GM21825 (cell line): ENCODE data around the gene BRWD1.
"Not testable (repeated sequence)": the region's sequence is repeated elsewhere in the genome, so short reads cannot be mapped to it uniquely, and the experiment has no call there.

Source experiments
- ATAC-seq: cut with Tn5 transposase; IDR thresholded peaks from one replicate; pipeline ENCODE4 v1.9.1; 2021; ENCODE audit warnings: mild to moderate bottlenecking, moderate library complexity; ENCODE audit not compliant: unreplicated experiment

The BRWD1 gene

DNA sequence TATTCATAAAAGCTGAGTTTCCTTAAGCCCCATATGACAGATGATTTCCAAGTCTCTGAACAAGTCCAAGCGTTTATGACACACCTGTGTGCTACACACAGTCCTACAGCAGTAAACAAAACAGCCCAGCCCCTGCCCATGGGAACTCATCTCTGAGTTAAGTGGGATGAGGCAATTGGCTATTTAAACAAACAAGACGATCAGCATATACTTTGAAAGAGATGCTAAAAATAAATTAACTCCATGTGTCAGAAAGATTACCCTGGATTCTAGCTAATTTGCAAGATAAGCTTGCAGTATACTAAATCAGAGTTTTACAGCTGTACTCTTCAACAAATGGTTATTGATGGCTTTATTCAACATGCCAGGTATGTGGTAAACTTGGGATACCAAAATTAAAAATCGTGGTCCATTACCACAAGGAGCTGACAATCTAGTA lies 137.1 kb downstream of the BRWD1 start:
- no peak for ATAC-seq

DNA sequence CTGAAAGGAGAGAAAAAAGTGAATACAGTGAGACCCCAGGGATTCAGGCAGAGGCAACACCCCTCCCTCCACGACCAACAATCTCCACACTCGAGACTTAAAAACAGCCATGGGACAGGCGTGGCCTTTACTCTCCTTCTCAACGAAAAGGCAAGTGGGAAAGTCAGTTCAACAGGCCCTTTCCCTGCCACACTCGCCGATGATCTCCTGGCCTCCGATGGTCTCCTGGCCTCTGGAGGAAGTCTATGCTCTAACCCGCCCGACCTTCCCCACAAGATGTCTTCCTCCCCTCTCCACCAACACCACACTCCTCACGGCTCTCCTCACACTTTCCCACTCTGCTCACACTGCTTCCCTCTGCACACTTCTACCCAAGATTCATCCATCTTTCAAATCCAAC lies 137.8 kb downstream of the BRWD1 start:
- ATAC-seq = no peak

GRCh38 chr21:39175154-39175553 lies 138.3 kb downstream of the BRWD1 start:
- no peak for ATAC-seq

DNA sequence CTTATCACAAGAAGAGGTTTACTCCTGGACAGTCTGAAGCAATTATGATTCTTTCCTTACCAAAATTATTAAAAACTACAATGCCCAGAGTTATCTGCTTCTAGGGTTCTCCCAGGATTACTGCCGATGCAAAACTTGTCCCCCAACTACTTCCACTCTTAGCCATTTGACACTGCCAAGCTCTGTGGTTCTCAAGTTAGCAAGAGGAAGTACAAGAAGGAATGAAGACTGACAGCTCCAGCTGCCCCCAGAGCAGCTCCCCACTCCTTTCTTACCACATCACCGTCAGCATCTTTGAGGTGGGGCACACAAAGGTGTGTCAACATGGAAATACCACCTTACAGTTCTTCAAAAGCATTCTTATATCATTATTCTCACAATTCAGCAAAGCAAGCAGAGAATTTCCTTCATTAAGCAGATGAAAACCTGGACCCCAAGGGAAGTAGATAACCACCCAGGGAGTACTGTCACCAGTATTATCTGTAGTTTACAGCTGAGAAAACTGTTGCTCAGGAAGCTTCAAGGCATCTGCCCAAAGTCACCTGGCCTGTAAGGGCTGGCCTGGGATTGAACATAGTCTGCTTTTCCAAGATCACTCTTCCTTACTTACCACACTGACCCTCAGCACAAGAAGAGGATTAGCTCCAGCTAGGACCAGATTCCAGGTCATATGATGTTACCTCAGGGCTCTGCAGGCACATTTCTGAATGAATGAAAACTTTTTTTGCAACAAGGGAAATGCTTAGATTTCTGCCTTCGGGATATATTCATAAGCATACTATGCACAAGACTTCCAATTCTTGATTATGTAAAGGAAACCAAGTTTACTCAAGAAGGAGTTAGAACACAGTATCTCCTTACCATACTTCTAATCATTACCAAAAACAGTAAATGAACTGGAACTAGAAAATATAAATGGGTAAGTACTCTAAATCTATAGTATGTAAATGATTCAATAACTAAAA lies 139.4 kb downstream of the BRWD1 start:
- no peak for ATAC-seq

DNA sequence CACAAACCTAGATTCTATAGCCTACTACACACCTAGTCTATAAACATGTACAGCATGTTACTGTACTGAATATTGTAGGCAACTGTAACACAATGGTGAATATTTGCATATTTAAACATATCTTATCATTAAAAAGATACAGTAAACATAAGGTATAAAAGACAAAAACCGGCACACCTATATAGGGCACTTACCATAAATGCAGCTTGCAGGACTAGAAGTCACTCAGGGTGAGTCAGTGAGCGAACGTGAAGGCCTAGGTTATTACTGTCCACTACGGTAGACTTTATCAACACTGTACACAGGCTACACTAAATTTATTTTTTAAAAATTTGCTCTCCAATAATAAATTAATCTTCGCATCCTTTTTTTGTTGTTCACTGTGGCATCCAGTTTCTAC lies 143.5 kb downstream of the BRWD1 start:
- no peak for ATAC-seq

- no peak for ATAC-seq
These were observed 144.6 kb downstream of the BRWD1 start for GRCh38 chr21:39168800-39169199.

DNA sequence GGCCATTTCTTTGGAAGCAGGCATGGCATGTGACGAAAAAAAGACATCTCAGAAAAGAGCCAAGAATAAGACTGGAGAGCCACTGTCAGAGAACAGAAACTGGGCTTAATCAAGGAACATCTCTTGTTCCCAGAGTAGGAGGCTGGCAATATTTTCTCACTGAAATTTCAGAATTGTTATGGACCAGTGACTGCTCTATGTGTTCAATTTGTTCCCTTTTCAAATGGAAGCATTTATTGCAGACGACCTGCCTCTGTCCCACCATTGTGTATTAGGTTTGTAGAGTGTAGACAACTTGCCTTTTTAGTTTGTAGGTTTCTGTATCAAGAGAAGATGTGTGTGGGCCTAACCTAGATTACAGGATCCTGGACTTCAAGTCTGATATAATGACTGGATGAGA lies 148.9 kb downstream of the BRWD1 start:
- ATAC-seq = no peak

DNA sequence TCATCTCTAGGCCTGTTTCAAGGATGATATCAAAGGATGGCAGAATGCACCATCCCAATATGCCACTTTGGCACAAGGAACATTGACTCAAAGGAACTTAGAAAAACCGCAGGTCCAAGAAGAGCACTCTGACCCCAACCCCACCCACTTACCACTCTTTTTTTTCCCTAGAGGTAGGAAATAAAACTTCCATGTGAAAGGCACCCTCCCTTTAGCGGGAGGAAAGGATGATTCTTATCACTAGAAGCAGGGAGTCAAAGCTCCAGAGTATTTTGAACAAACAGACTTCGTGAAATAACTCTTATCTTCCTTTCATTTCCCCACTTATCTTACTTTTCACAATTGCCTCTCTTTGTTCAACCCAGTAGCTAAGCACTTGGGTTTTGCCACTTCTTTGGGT lies 152.4 kb downstream of the BRWD1 start:
- no peak for ATAC-seq

GRCh38 chr21:39159342-39160063 lies 153.9 kb downstream of the BRWD1 start:
- no peak for ATAC-seq

DNA sequence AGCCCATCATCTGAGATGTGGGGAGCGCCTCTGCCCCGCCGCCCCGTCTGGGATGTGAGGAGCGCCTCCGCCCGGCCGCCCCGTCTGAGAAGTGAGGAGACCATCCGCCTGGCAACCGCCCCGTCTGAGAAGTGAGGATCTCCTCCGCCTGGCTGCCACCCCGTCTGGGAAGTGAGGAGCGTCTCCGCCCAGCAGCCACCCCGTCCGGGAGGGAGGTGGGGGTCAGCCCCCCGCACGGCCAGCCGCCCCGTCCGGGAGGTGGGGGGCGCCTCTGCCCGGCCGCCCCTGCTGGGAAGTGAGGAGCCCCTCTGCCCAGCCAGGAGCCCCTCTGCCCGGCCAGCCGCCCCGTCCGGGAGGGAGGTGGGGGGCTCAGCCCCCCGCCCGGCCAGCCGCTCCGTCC lies 156.2 kb downstream of the BRWD1 start:
- not testable (repeated sequence) for ATAC-seq

DNA sequence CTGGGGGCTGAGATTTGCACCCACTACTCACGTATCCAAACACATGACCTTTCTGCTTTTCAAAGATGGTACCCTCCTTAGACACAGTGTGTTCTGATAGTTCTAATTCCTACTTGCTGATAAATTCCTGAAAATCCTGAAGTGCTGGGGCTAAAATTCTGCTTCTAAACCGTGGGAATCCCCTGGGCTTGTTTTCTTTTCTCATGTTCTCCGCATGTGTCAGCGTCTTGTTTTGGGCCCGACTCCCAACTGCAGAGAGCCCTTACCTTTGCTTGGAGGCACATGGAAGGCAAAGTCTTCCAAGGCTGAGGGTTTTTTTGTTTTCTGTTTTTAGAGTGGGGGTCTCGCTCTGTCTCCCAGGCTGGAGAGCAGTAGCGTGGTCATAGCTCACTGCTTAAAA lies 157.4 kb downstream of the BRWD1 start:
- ATAC-seq = no peak

- ATAC-seq = no peak
These were observed 157.9 kb downstream of the BRWD1 start for GRCh38 chr21:39155578-39155977.

- no peak for ATAC-seq
These were observed 159.6 kb downstream of the BRWD1 start for GRCh38 chr21:39153842-39154241.

- ATAC-seq = no peak
These were observed 160.1 kb downstream of the BRWD1 start for GRCh38 chr21:39153373-39153772.

DNA sequence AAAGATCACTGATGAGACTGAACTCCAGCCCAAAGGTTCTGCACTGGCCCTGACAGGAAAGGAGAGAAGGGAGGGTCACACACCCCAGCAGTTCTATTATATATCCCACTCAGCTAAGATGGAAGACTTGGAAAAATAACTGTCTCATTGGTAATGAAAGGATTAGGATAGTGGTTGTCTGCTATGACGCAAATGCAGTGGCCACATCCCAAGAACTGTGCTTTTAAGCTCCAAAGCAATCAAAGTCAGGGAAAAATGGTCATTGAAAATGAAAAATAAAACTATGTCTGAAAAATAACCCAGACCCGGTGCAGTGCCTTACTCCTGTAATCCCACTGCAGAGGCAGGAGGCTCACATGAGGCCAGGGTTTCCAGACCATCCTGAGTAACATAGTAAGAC lies 161.2 kb downstream of the BRWD1 start:
- no peak for ATAC-seq

- no peak for ATAC-seq
These were observed 162.6 kb downstream of the BRWD1 start for GRCh38 chr21:39150877-39151276.

DNA sequence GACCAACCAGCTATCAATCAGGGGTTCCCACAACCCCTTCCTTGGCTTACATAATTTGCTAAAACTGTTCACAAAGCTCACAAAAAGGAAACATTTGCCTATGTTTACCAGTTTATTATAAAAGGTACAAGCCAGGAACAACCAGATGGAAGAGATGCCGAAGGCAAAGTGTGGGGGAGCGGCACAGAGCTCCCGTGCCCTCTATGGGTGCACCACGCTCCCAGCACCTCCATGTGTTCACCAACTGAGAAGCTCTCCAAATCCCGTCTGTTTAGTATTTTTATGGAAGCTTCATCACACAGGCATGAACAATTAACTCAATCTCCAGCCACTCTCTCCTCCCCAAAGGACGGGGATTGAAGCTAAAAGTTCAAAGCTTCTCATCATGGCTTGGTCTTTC lies 163.1 kb downstream of the BRWD1 start:
- ATAC-seq = no peak

DNA sequence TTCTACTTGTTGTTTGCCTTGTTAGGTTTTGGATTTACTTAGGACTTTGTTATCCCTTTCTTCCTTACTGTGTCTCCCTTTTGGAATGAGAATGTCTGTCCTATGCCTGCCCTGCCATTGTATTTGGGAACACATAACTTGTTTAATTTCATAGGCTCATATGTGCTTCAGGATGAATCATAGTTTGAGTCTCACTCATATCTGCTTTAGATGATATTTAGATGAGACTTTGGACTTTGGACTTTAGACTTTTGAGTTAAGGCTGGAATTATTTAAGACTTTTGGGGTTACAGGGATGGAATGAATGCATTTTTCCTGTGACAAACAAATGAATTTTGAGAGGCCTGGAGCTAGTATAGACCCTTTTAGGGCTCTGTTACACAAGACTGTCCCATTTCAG lies 163.6 kb downstream of the BRWD1 start:
- no peak for ATAC-seq

DNA sequence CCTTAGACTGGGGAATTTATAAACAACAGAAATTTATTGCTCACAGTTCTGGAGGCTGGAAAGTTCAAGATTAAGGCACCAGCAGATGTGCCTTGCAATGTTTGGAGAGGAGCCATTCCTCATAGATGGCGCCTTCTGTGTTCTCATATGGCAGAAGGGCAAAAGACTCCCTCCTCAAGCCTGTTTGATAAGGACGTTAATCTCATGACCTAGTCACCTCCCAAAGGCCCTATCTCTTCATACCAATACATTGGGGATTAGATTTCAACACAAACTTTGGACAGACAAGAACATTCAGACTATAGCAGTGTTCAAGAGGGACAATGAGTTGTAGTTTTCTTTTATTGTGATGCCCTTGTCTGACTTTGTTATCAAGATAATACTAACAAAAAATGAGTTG lies 164.5 kb downstream of the BRWD1 start:
- ATAC-seq = no peak

DNA sequence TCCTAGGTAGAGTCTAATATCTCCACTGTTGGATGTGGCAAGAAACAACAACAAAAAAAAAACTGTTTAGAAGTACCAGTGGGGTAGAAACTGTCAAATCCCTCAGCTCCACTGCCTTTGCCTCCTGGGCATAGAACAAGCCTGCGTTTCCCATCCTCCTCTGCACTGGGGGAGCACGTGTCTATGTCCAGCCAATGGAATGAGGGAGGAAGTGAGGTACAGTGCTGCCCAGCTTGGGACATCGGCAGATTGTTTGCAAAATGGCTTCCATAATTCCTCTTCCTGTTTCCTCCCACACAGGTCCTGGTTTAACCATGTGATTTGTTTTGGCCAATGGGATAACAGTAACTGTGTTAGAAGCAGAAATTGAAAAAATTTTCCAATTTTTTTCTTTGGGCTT lies 169.2 kb downstream of the BRWD1 start:
- ATAC-seq = no peak

DNA sequence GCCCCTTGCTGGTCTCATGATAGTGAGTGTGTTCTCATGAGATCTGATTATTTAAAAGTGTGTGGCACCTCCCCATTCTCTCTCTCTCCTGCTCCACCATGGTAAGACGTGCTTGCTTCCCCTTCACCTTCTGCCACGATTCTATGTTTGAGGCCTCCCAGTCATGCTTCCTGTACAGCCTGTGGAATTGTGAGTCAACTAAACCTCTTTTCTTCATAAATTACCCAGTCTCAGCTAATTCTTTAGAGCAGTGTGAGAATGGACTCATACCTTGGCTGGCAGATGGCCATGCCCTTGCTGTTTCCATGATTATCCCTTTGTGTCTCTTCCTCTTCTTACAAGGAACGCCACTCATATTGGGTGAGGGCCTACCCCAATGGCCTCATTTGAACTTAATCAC lies 170.5 kb downstream of the BRWD1 start:
- no peak for ATAC-seq

- no peak for ATAC-seq
These were observed 171.9 kb downstream of the BRWD1 start for GRCh38 chr21:39141502-39141901.
